Prostate gland (tissue), 2 donors: Measurements from ENCODE around the gene TRIP13.

ENCODE experiments used
- CTCF ChIP-seq, 4 experiments: fragments of 200-600 bp in 2 of 4; fragments of 450-650 bp in 2 of 4; sonication (generic) in 2 of 4; IDR thresholded peaks; 1 replicate in 3 of 4; 2 replicates in 1 of 4; pipeline ENCODE4 v1.5.1; 2016 to 2019; ENCODE audit warnings: antibody characterized with exemption in 4 of 4, mild to moderate bottlenecking in 2 of 4, moderate library complexity in 2 of 4
- POLR2A ChIP-seq: fragments of 450-650 bp; IDR thresholded peaks from one replicate; pipeline ENCODE4 v1.6.1; 2016; ENCODE audit warnings: antibody characterized with exemption, mild to moderate bottlenecking
- POLR2AphosphoS5 ChIP-seq: sonication (generic); formaldehyde crosslinking; IDR thresholded peaks from one replicate; pipeline ENCODE4 v1.6.1; 2017; ENCODE audit warnings: antibody characterized with exemption

DNA sequence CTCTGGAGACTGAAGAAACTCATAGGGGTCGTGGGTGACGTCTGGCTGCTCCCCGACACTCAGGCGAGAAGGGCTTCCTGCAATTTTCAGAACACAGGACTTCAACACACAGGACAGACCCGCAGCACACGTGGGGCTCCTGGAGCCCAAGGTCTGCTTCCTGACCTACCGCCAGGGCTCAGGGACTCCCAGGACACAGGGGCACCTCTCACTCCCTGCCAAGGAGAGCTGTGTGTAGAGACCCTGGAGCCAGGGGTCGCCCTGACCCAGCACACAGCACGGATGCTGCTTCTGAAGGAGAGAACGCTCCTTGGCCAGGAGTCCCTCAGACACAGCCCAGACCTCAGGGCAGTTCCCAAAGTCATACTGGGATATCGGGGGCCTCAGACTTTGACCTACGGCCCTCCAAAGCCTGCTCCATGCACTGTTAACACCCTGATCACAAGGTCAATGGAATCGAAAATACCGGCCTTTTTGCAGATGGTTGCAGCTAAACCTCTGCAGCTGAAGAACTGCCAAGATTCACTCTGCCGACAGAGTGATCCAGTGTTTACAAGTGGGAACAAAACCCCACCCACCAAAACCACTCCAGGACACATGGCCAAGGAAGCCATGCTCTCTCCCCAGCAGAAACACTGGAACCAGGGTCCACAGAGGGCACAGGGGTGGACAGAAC, 28.1 kb upstream of the TRIP13 start:
- no peak for TF ChIP-seq POLR2A
- no peak for TF ChIP-seq CTCF (IDR thresholded peaks at IDR 0.05)
- TF ChIP-seq POLR2AphosphoS5 = no peak
